HepG2 (cell line): ENCODE data around the gene RPAP3. TPM values are rescaled to one million over a fixed set of nuclear protein-coding genes. Genes with fewer than 3 reads are reported as not detected.

Experiments used
- AGO1 ChIP-seq: fragments of 200-400 bp; formaldehyde crosslinking; IDR thresholded peaks from 2 replicates; pipeline ENCODE4 v1.6.1; 2017; ENCODE audit warnings: mild to moderate bottlenecking, low read depth, low read length, moderate library complexity; ENCODE audit not compliant: poor library complexity, severe bottlenecking
- ARNT2 ChIP-seq: sonication (generic); formaldehyde crosslinking; IDR thresholded peaks from 2 replicates; pipeline ENCODE4 v1.8.0; 2022; ENCODE audit warnings: mild to moderate bottlenecking, low read depth, missing genetic modification reagents, moderate library complexity
- BCL6 ChIP-seq: IDR thresholded peaks from 2 replicates; pipeline ENCODE4 v1.6.1; 2016; ENCODE audit warnings: missing genetic modification reagents, missing compliant biosample characterization
- CHD4 ChIP-seq: fragments of 200-600 bp; sonication (generic); IDR thresholded peaks from 2 replicates; pipeline ENCODE4 v1.7.0; 2017; ENCODE audit warnings: mild to moderate bottlenecking, low read length, borderline replicate concordance
- ETV5 ChIP-seq: IDR thresholded peaks from 2 replicates; pipeline ENCODE4 v1.6.1; 2018; ENCODE audit warnings: missing biosample characterization, missing genetic modification reagents, inconsistent platforms, borderline replicate concordance
- ONECUT2 ChIP-seq: sonication (generic); formaldehyde crosslinking; IDR thresholded peaks from 2 replicates; pipeline ENCODE4 v1.4.0; 2020; ENCODE audit warnings: missing genetic modification reagents
- PBX2 ChIP-seq: IDR thresholded peaks from 2 replicates; pipeline ENCODE4 v1.6.1; 2016; ENCODE audit warnings: control low read depth
- POLR2AphosphoS5 ChIP-seq: IDR thresholded peaks from 2 replicates; pipeline ENCODE4 v1.6.1; 2012; ENCODE audit warnings: low read depth, low read length
- SAP130 ChIP-seq: IDR thresholded peaks from 2 replicates; pipeline ENCODE4 v1.6.1; 2016; ENCODE audit warnings: low read depth
- SNAPC2 ChIP-seq: sonication (generic); formaldehyde crosslinking; IDR thresholded peaks from 2 replicates; pipeline ENCODE4 v1.8.1; 2022; ENCODE audit warnings: mild to moderate bottlenecking, missing genetic modification reagents
- USF2 ChIP-seq, 2 experiments: sonication (generic) in 1 of 2; formaldehyde crosslinking in 1 of 2; IDR thresholded peaks; 2 replicates each; pipeline versions ENCODE4 v1.5.1 to v1.6.1; 2011 to 2020; ENCODE audit warnings: borderline replicate concordance in 1 of 2, low read depth in 1 of 2, low read length in 1 of 2, mild to moderate bottlenecking in 1 of 2, missing genetic modification reagents in 1 of 2, moderate library complexity in 1 of 2
- ZNF101 ChIP-seq: sonication (generic); formaldehyde crosslinking; IDR thresholded peaks from 2 replicates; pipeline ENCODE4 v1.4.0; 2020; ENCODE audit warnings: mild to moderate bottlenecking, low read depth, missing genetic modification reagents, borderline replicate concordance
- ZNF335 ChIP-seq: sonication (generic); formaldehyde crosslinking; IDR thresholded peaks from 2 replicates; pipeline ENCODE4 v1.4.0; 2020; ENCODE audit warnings: missing genetic modification reagents
- ZNF337 ChIP-seq: sonication (generic); formaldehyde crosslinking; IDR thresholded peaks from 2 replicates; pipeline ENCODE4 v1.5.1; 2020; ENCODE audit warnings: missing genetic modification reagents, low read depth, mild to moderate bottlenecking, borderline replicate concordance
- ZNF546 ChIP-seq: sonication (generic); formaldehyde crosslinking; conservative IDR thresholded peaks from 2 replicates; pipeline ENCODE4 v1.8.1; 2023; ENCODE audit warnings: mild to moderate bottlenecking, missing genetic modification reagents
- ZNF563 ChIP-seq: sonication (generic); formaldehyde crosslinking; IDR thresholded peaks from 2 replicates; pipeline ENCODE4 v1.8.0; 2022; ENCODE audit warnings: mild to moderate bottlenecking, moderate library complexity, missing genetic modification reagents
- ZNF567 ChIP-seq: sonication (generic); formaldehyde crosslinking; IDR thresholded peaks from 2 replicates; pipeline ENCODE4 v1.8.1; 2023; ENCODE audit warnings: mild to moderate bottlenecking, missing genetic modification reagents, borderline replicate concordance
- ZNF75D ChIP-seq: sonication (generic); formaldehyde crosslinking; IDR thresholded peaks from 2 replicates; pipeline ENCODE4 v1.8.1; 2023; ENCODE audit warnings: missing genetic modification reagents, mild to moderate bottlenecking, borderline replicate concordance
- ZNF775 ChIP-seq: sonication (generic); formaldehyde crosslinking; IDR thresholded peaks from 2 replicates; pipeline ENCODE4 v1.4.0; 2020; ENCODE audit warnings: missing genetic modification reagents, mild to moderate bottlenecking, moderate library complexity, borderline replicate concordance
- polyA plus RNA-seq, 8 experiments: library from polyadenylated mRNA; depleted of rRNA in 3 of 8; stranded (reverse) in 7 of 8; unstranded in 1 of 8; fragments of >200 nt; fragmentation: Illumina TruSeq in 4 of 8; extraction: Trizol in 4 of 8; gene quantifications; 2 replicates each; pipeline versions ENCODE4 v1.2.1 to v1.2.3, GENCODE V29; 2011 to 2016; ENCODE audit warnings: low read depth in 4 of 8, missing spikeins in 1 of 8, mixed read lengths in 1 of 8; ENCODE audit not compliant: insufficient read depth in 1 of 8
- total RNA-seq, 5 experiments: library from RNA; depleted of rRNA; stranded (reverse); fragments of >200 nt; fragmentation: Illumina TruSeq; extraction: Trizol; gene quantifications; 2 replicates each; pipeline ENCODE4 v1.2.3, GENCODE V29; 2016; ENCODE audit warnings: low read depth in 1 of 5
- TF ChIP-seq, protein P1 (sequence below): IDR thresholded peaks from 2 replicates; pipeline ENCODE4 v1.6.1; 2018; ENCODE audit warnings: missing genetic modification reagents
- TF ChIP-seq, protein P2 (sequence below): sonication (generic); formaldehyde crosslinking; IDR thresholded peaks from 2 replicates; pipeline ENCODE4 v1.5.1; 2020; ENCODE audit warnings: mild to moderate bottlenecking, missing genetic modification reagents, borderline replicate concordance

RPAP3 gene
- total and polyA plus RNA-seq, 2 of the 13 experiments (the other 11 are each of a cell fraction or from before 2014, with no cell fraction given), result 8.8 to 32.8 TPM

- no peak for TF ChIP-seq PBX2 (CRISPR knock-in tag)
- 0 out of 2 replicates have a peak, but pooled peaks have one; percentile 70 for TF ChIP-seq SNAPC2 (CRISPR knock-in tag)
- TF ChIP-seq SAP130 (CRISPR knock-in tag), result peak; percentile 87
- TF ChIP-seq ONECUT2, result no peak
- TF ChIP-seq ZNF775, result no peak
- no peak for TF ChIP-seq USF2 (IDR thresholded peaks at IDR 0.05; ENCODE audit: low read depth, low read length)
- 0 out of 2 replicates have a peak, but pooled peaks have one; percentile 5 for TF ChIP-seq USF2 (CRISPR knock-in tag; IDR thresholded peaks at IDR 0.05; ENCODE audit: borderline replicate concordance)
- TF ChIP-seq ZNF546, result no peak
- TF ChIP-seq AGO1, result peak; percentile 22
- no peak for TF ChIP-seq ZNF101 (CRISPR knock-in tag)
- no peak for TF ChIP-seq ZNF335 (CRISPR knock-in tag)
- no peak for TF ChIP-seq ZNF567 (CRISPR knock-in tag)
- TF ChIP-seq, protein P1, sequence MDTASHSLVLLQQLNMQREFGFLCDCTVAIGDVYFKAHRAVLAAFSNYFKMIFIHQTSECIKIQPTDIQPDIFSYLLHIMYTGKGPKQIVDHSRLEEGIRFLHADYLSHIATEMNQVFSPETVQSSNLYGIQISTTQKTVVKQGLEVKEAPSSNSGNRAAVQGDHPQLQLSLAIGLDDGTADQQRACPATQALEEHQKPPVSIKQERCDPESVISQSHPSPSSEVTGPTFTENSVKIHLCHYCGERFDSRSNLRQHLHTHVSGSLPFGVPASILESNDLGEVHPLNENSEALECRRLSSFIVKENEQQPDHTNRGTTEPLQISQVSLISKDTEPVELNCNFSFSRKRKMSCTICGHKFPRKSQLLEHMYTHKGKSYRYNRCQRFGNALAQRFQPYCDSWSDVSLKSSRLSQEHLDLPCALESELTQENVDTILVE (CRISPR knock-in tag), result 0 out of 2 replicates have a peak, but pooled peaks have one; percentile 6
- peak; percentile 92 for TF ChIP-seq POLR2AphosphoS5
- no peak for TF ChIP-seq ZNF75D (CRISPR knock-in tag)
- no peak for TF ChIP-seq ZNF337 (CRISPR knock-in tag)
- peak; percentile 83; the same call in 1 of the 2 replicates for TF ChIP-seq ZNF563 (CRISPR knock-in tag)
- peak; percentile 67; the same call in 1 of the 2 replicates for TF ChIP-seq ARNT2 (CRISPR knock-in tag)
- TF ChIP-seq CHD4, result no peak
- peak; percentile 31 for TF ChIP-seq BCL6
- peak; percentile 11; the same call in 1 of the 2 replicates for TF ChIP-seq ETV5 (CRISPR knock-in tag)
- TF ChIP-seq, protein P2, sequence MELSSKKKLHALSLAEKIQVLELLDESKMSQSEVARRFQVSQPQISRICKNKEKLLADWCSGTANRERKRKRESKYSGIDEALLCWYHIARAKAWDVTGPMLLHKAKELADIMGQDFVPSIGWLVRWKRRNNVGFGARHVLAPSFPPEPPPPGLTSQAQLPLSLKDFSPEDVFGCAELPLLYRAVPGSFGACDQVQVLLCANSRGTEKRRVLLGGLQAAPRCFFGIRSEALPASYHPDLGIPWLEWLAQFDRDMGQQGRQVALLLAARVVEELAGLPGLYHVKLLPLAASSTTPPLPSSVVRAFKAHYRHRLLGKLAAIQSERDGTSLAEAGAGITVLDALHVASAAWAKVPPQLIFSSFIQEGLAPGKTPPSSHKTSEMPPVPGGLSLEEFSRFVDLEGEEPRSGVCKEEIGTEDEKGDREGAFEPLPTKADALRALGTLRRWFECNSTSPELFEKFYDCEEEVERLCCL (CRISPR knock-in tag), result no peak
These were observed at the start of gene RPAP3 (continued) for GRCh38 chr12:47705566-47706425.
